ENCODE measurements around the gene GDPD1. TPM values are rescaled to one million over a fixed set of nuclear protein-coding genes. Genes with fewer than 3 reads are reported as not detected.
A peak's percentile ranks its signal among the peaks of the same experiment; 100 is the strongest.
"Not testable (repeated sequence)": the region's sequence is repeated elsewhere in the genome, so short reads cannot be mapped to it uniquely, and the experiment has no call there.

Gene GDPD1
- total and polyA plus RNA-seq, 12 donors: 0.95 to 4.8 (median 1.8) TPM

GRCh38 chr17:59221159-59221847, 992 bp downstream of the GDPD1 start:
- Histone ChIP-seq H3K4me3 (peak overlapping the region; percentile 52 to 99 (median 78)), H3K9me3 (no peaks in the 10 kb centered on the region), H3K4me1 (peaks cover 0 to 16% (median 10%) of the 10 kb centered on the region in 9 donors), H3K36me3 (no peaks in the 10 kb centered on the region), H3K27ac (peak overlapping the region in 5 of 10 donors; percentile 63 to 86 (median 74)), H3K27me3 (no peaks in the 10 kb centered on the region)
- 11 to 12% methylated on average over 17 of the region's 17 CpGs for WGBS, 2 donors
- DNase-seq (no peak), ATAC-seq (peak in 1 of 8 donors; percentile 18)
- no peak for TF ChIP-seq CTCF (IDR thresholded peaks at IDR 0.05)
- intact Hi-C loops (cut with DNase I): no loop called here

GRCh38 chr17:59223813-59224212, 3.5 kb downstream of the GDPD1 start:
- Histone ChIP-seq H3K4me3 (no peak overlapping the region), H3K9me3 (no peaks in the 10 kb centered on the region), H3K4me1 (peaks cover 0 to 16% (median 10%) of the 10 kb centered on the region in 9 donors), H3K36me3 (no peaks in the 10 kb centered on the region), H3K27me3 (no peaks in the 10 kb centered on the region), H3K27ac (no peak overlapping the region)
- no peak for DNase-seq
- intact Hi-C loops (cut with DNase I): no loop called here
- no peak for ATAC-seq
- no peak for TF ChIP-seq CTCF (IDR thresholded peaks at IDR 0.05)
- 96 to 97% methylated on average over 7 of the region's 7 CpGs for WGBS, 2 donors

- WGBS, 2 donors: 94 to 100% methylated on average over 1 of the region's 1 CpG
- H3K4me1 ChIP-seq; H3K4me3 ChIP-seq; H3K27me3 ChIP-seq; H3K27ac ChIP-seq; H3K9me3 ChIP-seq; intact Hi-C loops (cut with DNase I); DNase-seq; ATAC-seq; H3K36me3 ChIP-seq: not testable (repeated sequence)
Measured at GRCh38 chr17:59228588-59228987, 8.3 kb downstream of the GDPD1 start.

- H3K9me3 ChIP-seq: no peaks in the 10 kb centered on the region
- ATAC-seq (no peak), DNase-seq (no peak)
- intact Hi-C loops (cut with DNase I): no loop called here
- no peak overlapping the region for H3K27ac ChIP-seq
- no peaks in the 10 kb centered on the region for H3K27me3 ChIP-seq
- no peaks in the 10 kb centered on the region for H3K4me1 ChIP-seq
- no peak for TF ChIP-seq CTCF (IDR thresholded peaks at IDR 0.05)
- no peaks in the 10 kb centered on the region for H3K36me3 ChIP-seq
- 87 to 88% methylated on average over 3 of the region's 3 CpGs for WGBS, 2 donors
- no peak overlapping the region for H3K4me3 ChIP-seq
Measured at GRCh38 chr17:59230764-59231163, 10.5 kb downstream of the GDPD1 start.

- Histone ChIP-seq H3K27ac (no peak overlapping the region), H3K4me3 (no peak overlapping the region), H3K9me3 (no peaks in the 10 kb centered on the region), H3K36me3 (no peaks in the 10 kb centered on the region), H3K4me1 (no peaks in the 10 kb centered on the region), H3K27me3 (no peaks in the 10 kb centered on the region)
- intact Hi-C loops (cut with DNase I): no loop called here
- no peak for DNase-seq
- TF ChIP-seq CTCF (IDR thresholded peaks at IDR 0.05): no peak
- no peak for ATAC-seq
Measured at GRCh38 chr17:59234631-59235030, 14.3 kb downstream of the GDPD1 start.
